Breast epithelium (tissue), 3 donors: ENCODE data around the gene KAT6B.

Experiments used
- CTCF ChIP-seq, 3 donors: fragments of 450-650 bp; IDR thresholded peaks; one replicate each; pipeline ENCODE4 v1.5.1; 2016 to 2017; ENCODE audit warnings: antibody characterized with exemption in 3 of 3, mild to moderate bottlenecking in 3 of 3, moderate library complexity in 3 of 3
- POLR2A ChIP-seq: fragments of 450-650 bp; IDR thresholded peaks from one replicate; pipeline ENCODE4 v1.6.1; 2016; ENCODE audit warnings: antibody characterized with exemption, mild to moderate bottlenecking, moderate library complexity

GRCh38 chr10:75000748-75001321, 174.4 kb downstream of the KAT6B start:
- no peak for TF ChIP-seq CTCF (IDR thresholded peaks at IDR 0.05)
- no peak for TF ChIP-seq POLR2A
